ENCODE data around the gene ACP2.

Gene ACP2

DNA sequence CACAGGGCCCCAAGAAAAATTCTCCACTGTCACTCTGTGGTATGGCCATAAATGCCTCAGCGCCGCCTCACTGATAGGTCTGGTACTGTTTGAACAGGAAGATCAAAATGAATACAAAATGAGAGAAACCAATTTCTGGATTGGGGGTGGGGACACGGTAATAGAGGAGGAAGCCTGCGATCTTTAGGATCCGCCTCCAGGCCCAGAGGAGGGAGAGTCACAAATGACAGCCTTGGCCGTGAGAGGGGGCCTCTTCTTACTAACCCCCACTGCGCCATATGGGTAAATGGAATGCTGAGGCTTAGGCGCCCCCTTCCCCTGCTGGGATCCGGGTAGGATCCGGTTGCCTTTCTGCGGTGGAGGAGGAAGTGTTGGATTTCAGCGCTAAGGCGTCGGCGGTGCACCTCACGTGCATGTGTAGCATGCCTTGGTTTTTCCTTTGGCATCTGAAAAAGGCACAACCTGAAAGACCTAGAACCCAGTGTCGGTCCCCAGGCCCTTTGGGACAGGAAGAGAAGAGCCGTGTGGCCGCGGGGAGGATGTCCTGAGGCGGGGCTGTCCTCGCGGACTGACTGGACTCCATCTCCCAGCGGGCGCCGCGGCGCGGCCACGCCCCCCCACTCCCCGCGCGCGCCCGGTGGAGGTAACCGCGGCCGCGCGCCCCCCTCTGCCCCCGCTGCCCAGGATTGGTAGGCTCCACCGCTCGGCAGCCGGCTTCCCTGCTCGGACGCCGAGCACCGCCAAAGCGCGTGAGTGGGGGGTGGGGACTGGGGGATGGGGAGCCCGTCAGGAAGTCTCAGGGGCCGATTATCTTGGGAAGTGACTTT, 20.6 kb upstream of the ACP2 start:
- DNase-seq (ENCODE audit: low read depth in 3 of 3) = peak; percentile 63 to 83 (median 76)

DNA sequence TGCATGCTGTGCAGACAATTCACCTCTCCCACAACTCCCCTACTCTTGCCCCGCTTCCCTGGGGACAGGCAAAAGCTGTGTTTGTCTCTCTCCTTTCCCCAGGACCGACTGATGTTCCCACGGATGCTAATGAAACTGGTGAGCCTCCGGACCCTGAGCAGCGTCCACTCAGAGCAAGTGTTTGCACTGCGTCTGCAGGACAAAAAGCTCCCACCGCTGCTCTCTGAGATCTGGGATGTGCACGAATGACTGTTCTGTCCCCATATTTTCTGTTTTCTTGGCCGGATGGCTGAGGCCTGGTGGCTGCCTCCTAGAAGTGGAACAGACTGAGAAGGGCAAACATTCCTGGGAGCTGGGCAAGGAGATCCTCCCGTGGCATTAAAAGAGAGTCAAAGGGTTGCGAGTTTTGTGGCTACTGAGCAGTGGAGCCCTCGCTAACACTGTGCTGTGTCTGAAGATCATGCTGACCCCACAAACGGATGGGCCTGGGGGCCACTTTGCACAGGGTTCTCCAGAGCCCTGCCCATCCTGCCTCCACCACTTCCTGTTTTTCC, 19.9 kb upstream of the ACP2 start:
- no peak for DNase-seq (ENCODE audit: low read depth in 3 of 3)

DNA sequence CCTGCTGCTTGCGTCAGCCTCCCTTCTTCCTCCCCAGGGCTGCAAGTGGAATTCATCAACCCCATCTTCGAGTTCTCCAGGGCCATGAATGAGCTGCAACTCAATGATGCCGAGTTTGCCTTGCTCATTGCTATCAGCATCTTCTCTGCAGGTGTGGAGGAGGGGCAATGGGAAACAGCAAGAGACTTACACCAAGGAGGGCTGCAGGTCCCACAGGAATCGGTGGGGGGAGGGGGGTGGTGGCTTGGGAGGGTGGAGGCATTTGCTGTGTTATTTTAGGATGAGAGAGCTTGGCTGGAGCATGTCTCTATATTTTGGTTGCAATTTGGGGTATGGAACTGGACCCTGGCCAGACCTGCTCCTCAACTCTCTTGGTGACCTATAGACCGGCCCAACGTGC, 19.3 kb upstream of the ACP2 start:
- DNase-seq (ENCODE audit: low read depth in 3 of 3) = no peak

DNA sequence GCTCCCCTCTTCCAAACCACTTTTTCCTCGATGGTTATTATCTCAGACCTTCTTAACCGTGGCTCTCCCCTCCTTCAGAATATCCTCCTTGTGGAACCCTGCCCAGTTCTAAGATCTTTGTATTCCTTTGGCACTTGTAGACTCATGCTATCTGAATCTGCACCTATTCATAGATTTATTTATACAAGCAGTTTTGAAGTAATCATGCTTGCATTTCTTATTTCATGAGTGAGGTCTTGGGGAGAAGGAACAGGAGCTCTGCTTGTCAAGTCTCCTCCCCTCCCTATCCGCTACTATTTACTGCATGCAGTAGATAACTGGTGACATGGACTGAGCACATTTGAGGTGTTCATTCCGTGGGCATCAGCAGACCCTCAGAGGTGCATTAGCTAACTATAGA, 15.9 kb upstream of the ACP2 start:
- no peak for DNase-seq (ENCODE audit: low read depth in 3 of 3)

DNA sequence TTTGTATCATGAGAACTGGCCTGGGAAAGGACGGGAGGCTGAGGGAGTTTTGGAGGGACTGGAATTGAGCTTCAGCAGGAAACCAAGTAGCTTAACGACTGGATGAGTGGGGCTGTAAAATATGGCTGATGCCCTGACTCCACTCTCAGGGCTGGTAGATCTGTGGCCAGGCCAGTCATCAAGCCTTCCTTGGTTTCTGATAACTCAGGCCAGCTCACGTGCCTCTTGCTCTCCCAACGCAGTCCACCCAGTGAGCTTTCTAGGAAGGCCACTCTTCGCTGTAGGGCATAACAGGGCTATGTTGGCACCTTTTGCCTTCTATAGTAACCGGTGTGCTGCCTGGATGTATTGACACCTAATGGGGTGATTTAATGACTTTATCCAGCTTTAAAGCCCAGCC, 15.5 kb upstream of the ACP2 start:
- no peak for DNase-seq (ENCODE audit: low read depth in 3 of 3)

DNA sequence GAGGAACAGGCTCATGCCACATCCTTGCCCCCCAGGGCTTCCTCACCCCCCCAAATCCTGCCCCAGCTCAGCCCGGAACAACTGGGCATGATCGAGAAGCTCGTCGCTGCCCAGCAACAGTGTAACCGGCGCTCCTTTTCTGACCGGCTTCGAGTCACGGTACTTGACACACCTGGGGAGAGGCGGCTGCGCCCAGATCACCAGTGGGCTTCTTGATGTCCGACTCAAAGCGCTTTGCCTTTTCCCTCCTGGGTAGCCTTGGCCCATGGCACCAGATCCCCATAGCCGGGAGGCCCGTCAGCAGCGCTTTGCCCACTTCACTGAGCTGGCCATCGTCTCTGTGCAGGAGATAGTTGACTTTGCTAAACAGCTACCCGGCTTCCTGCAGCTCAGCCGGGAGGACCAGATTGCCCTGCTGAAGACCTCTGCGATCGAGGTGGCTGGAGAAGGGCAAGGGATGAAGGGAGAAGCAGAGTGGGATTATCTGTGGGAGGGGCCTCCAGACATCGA, 12.7 kb upstream of the ACP2 start:
- DNase-seq (ENCODE audit: low read depth in 3 of 3) = no peak

DNA sequence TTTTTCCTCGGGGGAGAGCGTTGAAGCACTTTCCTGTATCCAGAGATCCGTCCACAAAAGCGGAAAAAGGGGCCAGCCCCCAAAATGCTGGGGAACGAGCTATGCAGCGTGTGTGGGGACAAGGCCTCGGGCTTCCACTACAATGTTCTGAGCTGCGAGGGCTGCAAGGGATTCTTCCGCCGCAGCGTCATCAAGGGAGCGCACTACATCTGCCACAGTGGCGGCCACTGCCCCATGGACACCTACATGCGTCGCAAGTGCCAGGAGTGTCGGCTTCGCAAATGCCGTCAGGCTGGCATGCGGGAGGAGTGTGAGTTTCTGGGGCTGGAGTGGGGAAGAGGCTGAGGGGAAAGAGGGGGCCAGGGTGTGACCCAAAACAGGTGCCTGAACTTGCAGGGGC, 11.8 kb upstream of the ACP2 start:
- no peak for DNase-seq (ENCODE audit: low read depth in 3 of 3)

DNA sequence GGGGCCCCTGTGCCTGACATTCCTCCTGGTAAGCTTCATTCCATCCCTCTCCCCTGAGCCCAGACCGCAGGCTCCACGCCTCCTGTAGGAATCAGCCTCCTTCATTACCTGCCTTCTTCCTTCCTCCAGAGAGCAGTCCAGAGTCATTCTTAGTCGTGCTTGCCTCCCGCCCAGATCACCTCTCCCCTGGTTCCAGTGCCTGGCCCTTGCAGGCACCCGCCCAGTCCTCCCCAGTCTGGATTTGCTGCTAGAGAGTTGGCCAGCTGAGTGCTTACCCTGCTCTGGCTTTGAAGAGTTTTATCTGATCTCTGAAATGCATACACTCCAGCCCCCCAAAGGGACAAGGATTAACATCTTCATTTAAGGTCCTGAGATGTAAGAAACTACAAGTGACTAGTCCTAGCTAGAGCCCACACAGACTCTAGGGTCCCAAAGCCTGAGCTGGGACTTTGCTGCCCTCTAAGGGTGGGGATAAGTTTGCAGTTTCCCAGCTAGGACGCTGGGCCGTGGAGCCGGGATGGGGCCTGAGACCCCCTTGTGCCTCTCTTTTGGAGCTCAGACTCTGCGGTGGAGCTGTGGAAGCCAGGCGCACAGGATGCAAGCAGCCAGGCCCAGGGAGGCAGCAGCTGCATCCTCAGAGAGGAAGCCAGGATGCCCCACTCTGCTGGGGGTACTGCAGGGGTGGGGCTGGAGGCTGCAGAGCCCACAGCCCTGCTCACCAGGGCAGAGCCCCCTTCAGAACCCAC, 10.8 kb upstream of the ACP2 start:
- no peak for DNase-seq (ENCODE audit: low read depth in 3 of 3)

DNA sequence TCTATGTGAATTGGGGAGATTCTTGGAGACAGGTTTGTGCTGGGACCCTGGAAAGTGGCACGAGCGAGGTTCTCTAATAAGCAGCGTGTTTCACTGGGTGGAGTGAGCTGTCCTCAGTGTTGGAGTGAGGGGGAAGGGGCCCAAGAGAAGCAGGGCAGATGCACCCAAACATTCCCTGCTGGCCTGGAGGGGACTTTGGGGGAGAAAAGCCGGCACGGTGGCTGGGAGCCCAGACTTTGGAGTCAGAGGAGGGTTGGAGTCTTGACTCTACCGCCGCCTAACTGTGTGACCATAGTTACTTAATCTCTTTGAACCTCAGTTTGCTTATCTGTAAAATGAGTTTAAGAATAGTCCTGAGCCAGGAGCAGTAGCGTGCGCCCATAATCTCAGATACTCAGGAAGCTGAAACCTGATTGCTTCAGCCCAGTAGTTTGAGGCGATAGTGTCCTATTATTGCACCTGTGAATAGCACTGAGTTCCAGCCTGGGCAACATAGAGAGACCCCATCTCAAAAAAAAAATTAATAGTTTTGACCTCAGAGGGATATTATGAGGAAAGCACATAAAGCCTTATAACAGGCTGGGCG, 9.8 kb upstream of the ACP2 start:
- DNase-seq (ENCODE audit: low read depth in 3 of 3) = no peak

DNA sequence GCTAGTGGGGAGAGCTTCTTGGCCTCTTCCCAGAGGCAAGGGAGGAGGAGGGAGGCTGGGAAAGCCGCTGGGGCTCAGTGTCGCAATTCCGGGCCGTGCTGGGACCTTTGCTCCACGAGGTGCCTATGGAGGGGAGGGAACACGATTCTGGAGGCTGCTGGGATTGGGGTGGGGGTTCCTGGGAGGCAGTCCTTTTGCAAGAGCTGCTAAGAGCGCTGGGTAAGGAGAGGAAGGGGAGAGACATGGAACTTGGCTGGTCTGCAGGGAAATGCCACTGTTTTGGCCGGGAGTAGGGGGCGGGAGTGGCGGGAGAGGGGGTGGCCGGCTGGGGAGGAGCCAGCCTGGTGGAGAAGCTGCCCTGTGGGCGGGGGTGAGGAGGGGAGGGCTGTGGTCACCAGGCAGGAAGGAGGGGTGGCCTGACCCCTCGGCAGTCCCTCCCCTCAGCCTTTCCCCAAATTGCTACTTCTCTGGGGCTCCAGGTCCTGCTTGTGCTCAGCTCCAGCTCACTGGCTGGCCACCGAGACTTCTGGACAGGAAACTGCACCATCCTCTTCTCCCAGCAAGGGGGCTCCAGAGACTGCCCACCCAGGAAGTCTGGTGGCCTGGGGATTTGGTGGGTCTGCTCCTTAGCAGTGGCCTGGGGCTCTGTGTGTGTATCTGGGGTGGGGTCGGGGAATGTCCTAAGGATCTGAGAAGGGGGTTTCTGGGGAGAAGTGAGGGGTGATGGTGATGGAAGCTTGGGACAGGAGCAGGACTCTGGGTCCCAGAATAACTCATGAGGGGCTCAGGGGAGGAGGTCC, 9.1 kb upstream of the ACP2 start, which contains the start of gene NR1H3:
TSS of gene NR1H3 (plus strand) at position 480 of the 800 bp plus-strand sequence. CDS start 1,221 bp downstream, outside the sequence.
- DNase-seq (ENCODE audit: low read depth in 3 of 3) = no peak

DNA sequence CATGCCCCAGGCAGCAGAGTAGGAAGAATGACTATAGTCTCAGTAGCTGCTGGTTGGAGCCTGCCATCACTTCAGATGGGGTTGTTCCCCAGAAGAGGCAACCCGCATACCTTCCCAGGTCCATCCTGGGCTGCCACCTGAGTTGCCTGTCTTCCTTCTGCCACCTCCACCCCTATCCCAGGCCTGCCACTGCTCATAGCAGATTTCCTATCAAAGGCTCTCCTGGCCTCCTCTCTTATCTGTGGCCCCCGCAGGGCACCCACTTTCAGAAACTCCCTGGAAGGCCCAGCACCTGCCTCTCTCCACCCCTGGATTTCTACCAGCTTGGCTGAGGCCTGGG, 8.5 kb upstream of the ACP2 start:
- DNase-seq (ENCODE audit: low read depth in 3 of 3) = no peak

DNA sequence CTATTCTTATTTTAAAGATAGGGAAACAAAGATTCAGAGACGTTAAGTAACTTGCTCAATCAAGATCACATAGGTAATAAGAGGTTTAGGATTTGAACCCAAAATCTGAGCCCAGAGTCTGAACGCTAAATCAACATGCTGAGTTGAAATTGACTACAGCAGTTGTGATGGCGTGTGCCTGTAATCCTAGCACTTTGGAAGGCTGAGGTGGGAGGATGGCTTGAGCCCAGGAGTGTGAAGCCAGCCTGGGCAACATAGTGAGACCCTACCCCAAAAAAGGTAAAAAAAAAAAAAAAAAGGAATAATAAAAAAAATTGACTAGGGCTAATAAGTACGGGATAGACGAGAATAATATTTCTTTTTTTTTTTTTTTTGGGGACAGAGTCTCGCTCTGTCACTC, 7.8 kb upstream of the ACP2 start:
- no peak for DNase-seq (ENCODE audit: low read depth in 3 of 3)

DNA sequence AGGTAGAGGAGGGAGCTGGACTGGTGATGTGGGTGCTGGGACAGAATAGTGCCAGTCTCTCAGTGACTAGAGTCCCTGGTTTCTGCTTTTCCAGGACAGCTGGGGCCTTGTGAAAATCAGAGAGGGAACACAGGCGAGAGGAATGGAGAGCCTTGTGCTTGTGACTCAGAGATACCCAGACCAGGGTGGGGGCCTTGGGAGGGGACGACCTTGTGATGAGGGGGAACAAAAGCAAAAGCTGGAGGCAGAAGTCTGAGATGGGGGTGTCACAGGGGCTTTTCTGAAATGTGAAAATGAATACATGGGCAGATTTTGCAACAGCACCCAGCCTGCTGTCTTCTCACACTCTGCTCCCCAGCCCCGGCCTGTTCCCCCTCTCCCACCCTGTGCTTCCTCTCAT, 5.8 kb upstream of the ACP2 start:
- no peak for DNase-seq (ENCODE audit: low read depth in 3 of 3)

DNA sequence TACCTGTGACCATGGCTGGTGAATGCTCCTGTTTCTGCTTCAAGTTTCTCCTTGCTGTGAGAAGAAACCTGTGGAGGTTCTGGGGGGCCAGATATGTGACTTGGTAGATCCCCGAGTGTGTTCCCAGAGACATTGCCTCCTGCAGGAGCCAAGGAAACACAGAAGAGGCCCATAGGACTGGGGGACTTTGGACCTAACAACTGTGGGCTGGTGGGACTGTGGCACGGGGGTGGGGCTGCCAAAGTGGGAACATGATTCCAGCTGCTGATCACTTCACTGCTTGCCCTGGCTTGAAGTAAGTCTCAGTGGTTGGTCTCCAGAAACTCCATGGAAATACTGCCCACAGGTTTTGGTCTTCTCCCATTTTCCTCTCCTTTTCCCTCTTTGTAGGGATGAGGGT, 5.0 kb upstream of the ACP2 start:
- no peak for DNase-seq (ENCODE audit: low read depth in 3 of 3)

DNA sequence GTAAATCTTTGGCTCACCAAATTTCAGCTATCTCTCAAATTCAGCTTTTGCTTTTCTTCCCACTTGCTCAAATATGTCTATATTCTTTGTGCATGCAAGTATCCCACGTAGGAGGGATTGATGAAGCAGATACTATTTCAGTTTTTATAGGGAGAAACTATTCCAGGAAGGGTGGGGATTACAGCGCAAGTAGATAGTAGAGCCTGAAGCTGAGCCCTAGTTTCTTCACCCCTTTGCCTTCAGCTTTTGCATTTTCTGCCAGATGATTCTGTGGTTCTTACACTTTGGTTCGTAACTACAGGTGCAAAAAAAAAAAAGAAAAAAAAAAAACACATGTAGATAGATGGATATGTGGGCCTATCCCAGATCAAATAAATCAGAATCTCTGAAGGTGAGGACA, 3.1 kb upstream of the ACP2 start:
- DNase-seq (ENCODE audit: low read depth in 3 of 3) = no peak

DNA sequence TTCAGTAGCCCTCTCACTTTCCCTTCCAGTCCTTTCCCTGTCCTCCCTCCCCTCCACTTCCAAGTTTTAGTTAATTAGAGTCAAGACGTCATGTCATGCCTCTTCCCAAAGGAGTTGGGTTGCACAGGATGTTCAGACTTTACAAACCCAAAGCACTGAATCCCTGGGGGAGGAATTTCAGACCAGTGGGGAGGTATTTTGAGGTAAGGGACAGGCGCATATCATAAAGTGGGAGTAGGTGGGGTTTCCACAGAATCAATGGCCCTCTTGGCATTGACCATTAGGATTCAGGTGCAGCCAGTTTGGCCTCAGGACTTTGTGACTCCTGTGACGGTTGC, 733 bp upstream of the ACP2 start:
- DNase-seq (ENCODE audit: low read depth in 3 of 3) = no peak

DNA sequence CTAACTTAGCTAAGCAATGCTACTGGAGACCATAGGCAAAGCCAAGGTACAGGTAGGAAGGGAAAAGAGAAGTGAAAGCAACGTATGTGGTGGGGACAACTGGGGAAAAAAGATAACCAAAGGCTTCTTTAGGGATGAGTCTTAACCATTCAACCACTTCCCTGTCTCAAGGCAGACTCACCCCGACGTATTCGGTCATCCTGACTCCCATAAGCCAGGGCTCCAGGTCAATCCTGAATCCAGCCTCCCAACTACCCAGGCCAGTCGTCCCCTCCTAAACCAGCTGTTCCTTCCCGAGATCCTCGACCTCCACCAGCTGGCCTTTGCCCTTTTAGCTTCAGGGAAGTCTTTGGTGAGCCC, 330 bp downstream of the ACP2 start:
- no peak for DNase-seq (ENCODE audit: low read depth in 3 of 3)

DNA sequence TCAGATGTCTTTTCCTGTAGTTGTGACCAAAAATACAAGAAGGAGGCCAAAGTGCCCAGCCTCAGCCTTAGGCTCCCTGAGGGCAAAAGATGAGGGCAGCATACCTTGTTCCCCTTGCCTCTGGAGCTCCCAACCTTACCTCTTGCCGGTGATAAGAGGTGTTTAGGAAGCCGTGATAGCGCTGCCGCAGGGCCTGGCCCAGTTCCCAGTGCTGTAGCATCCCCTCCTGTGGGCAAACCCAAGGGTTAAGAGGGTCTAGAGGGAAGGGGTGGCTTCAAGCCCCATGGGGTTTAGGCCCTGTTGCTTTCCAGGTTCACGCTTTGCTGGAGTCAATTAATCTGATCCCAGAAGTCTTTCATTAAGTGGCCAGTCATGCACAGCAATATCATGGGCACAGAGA, 1.1 kb downstream of the ACP2 start:
- DNase-seq (ENCODE audit: low read depth in 3 of 3) = no peak

DNA sequence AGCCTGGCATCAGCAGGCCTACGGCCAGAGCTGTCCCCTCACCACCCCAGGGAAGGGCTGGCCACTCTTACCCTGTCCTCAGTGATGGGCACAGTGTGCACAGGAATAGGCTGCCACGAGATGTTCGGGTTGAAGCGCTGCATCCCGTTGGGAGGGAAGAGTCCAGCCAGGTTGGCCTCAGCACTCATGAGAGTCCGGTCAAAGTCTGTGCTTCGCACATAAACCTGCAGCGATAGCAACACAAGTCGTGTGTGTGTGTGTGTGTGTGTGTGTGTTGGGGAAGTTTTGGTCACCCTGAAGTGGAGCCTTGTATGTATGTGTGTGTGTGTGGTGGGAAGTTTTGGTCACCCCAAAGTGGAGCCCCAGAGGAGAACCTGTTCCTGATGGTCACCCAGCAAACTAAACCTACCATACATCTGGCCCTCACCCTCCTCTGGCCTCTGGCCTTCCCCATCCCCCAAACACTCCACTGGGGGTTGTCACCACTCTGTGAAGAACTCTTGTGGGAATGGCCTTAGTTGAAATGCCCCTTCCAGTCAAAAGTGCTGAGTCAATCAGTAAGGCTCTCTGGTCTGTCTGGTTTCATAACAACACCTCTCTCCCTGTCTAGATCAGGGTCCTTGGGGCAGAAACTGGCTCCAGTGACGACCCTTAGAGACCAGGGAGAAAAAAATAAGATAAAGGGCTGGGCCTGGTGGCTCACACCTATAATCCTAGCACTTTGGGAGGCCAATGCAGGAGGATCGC, 2.8 kb downstream of the ACP2 start:
- DNase-seq (ENCODE audit: low read depth in 3 of 3) = no peak

DNA sequence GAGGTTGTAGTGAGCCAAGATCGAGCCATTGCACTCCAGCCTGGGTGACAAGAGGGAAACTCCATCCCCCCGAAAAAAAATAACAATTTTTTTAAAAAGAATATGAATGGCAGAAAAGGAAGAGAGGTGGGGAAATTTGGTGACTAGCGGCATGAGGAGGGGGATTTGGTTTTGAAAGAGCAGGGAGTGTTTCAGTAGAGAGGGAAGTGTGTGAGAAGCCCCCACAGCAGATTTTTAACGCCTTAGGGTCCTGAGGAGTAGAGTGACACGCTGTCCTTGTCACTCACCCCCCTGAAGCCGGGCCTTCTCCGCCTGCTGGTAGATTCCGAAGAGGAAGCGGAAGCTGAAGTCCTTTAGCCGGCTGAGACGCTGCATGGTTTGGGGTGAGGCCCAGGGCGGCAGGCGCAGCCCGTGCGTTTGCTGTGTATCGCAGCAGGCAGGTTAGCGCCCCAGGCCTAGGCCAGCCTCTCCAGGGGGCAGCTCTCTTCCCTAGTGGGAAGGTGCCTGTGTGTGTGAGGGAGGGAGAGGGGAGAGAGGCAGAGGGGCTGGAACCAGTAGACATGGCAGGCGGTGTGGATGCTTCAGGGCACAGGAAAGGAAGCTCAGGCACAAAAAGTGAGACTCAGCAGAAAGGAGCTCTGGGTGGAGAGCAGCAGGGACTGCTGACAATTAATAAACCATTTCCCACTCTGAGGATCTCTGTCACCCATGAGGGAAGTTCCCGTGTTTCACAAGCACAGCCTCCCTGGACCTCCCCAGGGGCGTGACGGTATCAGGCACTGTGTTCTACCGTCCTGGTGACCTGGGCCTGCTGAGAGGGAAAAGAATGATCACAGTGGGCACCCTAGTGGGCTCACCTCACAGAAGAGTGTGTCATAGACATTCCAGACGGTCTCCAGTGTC, 3.9 kb downstream of the ACP2 start:
- no peak for DNase-seq (ENCODE audit: low read depth in 3 of 3)
